Immature natural killer cell (primary cell): Measurements from ENCODE around the gene UBA3. TPM values are rescaled to one million over a fixed set of nuclear protein-coding genes. Genes with fewer than 3 reads are reported as not detected.

Experiments
- DNase-seq, 3 donors: peaks; one replicate each; pipeline ENCODE4 v3.0.0; 2022; ENCODE audit warnings: mixed read lengths in 1 of 3
- H3K27ac Mint-ChIP-seq, 6 donors: one replicate each; pipeline ENCODE4 v1.8.0; 2020; ENCODE audit warnings: mixed read lengths in 6 of 6, mild to moderate bottlenecking in 5 of 6, inconsistent platforms in 4 of 6, moderate library complexity in 3 of 6
- H3K27me3 Mint-ChIP-seq, 3 donors: one replicate each; pipeline ENCODE4 v1.8.0; 2020 to 2021; ENCODE audit warnings: low read depth in 3 of 3, mild to moderate bottlenecking in 3 of 3, mixed read lengths in 3 of 3, moderate library complexity in 3 of 3, inconsistent platforms in 1 of 3
- H3K36me3 Mint-ChIP-seq, 3 donors: one replicate each; pipeline ENCODE4 v1.8.0; 2020; ENCODE audit warnings: mixed read lengths in 3 of 3, inconsistent platforms in 2 of 3, mild to moderate bottlenecking in 2 of 3
- H3K4me1 Mint-ChIP-seq, 2 donors: one replicate each; pipeline ENCODE4 v1.8.0; 2020; ENCODE audit warnings: inconsistent platforms in 2 of 2, mild to moderate bottlenecking in 2 of 2, mixed read lengths in 2 of 2, moderate library complexity in 1 of 2
- H3K4me3 Mint-ChIP-seq, 5 donors: one replicate each; pipeline ENCODE4 v1.8.0; 2020; ENCODE audit warnings: mild to moderate bottlenecking in 5 of 5, mixed read lengths in 5 of 5, inconsistent platforms in 3 of 5, moderate library complexity in 3 of 5
- H3K9me3 Mint-ChIP-seq, 6 donors: one replicate each; pipeline ENCODE4 v1.8.0; 2020; ENCODE audit warnings: mild to moderate bottlenecking in 6 of 6, mixed read lengths in 6 of 6, inconsistent platforms in 4 of 6, moderate library complexity in 3 of 6
- polyA plus RNA-seq, 3 donors: library from polyadenylated mRNA; unstranded; fragments of 300-500 nt; fragmentation: Illumina TruSeq; gene quantifications; one replicate each; pipeline ENCODE4 v1.2.3, GENCODE V29; 2021

The UBA3 gene
- polyA plus RNA-seq, 3 donors from 2014 or later, result 45.3 to 110 (median 47.1) TPM

DNA sequence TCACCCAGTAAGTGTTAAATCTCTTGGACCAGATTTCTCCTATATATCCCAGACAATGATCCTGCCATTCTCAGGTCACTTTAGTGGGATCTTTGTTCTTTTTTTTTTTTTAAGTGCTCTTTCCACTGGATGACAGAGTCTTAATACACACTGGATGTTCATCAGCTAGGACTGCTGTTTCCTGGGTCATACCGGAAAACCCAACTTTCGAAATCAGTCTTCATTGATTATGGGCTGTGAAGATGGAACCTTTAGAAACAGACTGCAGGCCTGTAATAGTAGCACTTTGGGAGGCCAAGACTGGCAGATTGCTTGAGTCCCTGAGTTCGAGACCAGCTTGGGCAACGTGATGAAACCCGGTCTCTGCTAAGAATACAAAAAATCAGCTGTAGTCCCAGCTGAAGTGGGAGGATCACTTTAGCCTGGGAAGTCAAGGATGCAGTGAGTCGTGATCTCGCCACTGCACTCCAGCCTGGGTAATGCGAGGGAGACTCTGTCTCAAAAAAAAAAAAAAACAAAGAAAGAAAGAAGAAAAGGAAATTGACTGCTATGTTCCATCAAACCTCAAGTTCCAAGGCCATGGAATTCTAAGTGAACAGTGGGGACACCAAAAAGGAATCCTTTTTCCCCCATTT is 69.0 kb downstream of the UBA3 start:
- DNase-seq, result no peak
- peaks cover 11 to 25% of the 10 kb centered on the region in 2 donors for H3K4me1 Mint-ChIP-seq
- H3K27ac Mint-ChIP-seq, result peak overlapping the region in 1 of 6 donors; percentile 49

DNA sequence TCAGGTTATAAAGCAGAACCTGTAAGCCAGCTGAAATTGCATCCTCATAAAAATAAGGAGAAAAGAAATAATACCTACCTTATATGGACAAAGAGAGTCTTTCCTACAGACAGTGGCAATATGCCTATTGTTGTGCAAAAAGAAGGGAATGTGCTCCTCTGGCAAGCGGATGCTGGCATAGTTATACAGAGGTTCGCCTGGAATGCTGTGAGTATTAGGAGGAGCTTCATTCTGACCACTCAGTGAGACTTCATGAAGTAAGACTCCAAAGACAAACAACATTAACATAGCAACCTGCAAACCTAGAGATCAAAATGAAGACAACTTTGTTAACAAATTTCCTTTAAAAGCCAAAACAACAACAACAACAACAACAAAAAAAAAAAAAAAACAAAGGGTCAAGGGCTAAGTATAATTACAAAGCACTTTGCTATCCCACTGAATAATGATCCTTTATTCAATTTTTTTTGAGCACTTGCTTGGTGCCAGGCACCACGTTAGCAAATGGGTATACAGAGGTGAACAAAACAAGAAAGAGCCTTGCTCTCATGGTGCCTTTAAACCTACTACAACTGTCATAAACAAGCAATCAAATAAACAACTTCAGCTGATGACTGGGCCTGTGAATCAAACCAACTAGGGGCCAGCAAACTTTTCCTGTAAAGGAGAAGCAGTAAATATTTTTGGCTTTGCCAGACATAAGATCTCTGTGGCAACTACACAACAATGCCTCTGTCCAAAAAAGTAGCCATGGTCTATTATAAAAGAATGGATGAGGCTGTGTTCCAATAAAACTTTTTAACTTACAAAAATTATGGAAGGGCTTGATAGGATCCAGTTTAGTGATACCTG is 70.4 kb downstream of the UBA3 start:
- H3K27me3 Mint-ChIP-seq, result peaks cover 0 to 2% (median 2%) of the 10 kb centered on the region in 3 donors
- no peak overlapping the region for H3K4me3 Mint-ChIP-seq

More for the DNA sequence above, 69.0 kb downstream of the UBA3 start:
- Mint-ChIP-seq H3K36me3 (peaks cover 0 to 3% (median 0%) of the 10 kb centered on the region in 3 donors), H3K9me3 (no peaks in the 10 kb centered on the region), H3K4me3 (peak overlapping the region in 4 of 5 donors; percentile 18 to 47 (median 31)), H3K27me3 (peaks cover 0 to 2% (median 2%) of the 10 kb centered on the region in 3 donors)

DNA sequence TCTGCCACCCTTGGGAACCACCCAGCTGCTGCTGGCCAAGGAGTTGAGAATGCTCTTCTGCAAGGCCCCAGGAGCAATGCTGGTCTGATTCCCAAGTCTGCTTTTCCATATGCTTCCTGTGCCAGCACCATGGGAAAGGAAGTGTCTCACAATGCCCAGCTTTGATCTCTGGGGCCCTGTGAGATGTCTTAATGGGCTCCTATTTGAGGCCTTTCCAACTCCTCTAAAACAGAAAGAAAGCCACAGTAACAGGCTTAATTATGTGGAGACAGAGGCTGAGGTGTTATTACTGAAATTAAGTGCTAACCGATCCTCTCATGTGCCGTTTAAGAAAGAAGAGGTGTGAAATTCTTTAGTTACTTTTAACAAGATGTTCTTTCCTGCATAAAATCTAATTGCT is 71.2 kb downstream of the UBA3 start:
- Mint-ChIP-seq H3K4me1 (peaks cover 6 to 14% of the 10 kb centered on the region in 2 donors), H3K36me3 (peaks cover 4 to 17% (median 6%) of the 10 kb centered on the region in 3 donors), H3K27ac (peak overlapping the region in 2 of 6 donors; percentile 31), H3K9me3 (no peaks in the 10 kb centered on the region), H3K4me3 (no peak overlapping the region), H3K27me3 (peaks cover 0 to 2% (median 2%) of the 10 kb centered on the region in 3 donors)
- DNase-seq, result no peak

More for the DNA sequence above, 70.4 kb downstream of the UBA3 start:
- peaks cover 3 to 14% (median 4%) of the 10 kb centered on the region in 3 donors for H3K36me3 Mint-ChIP-seq
- no peaks in the 10 kb centered on the region for H3K9me3 Mint-ChIP-seq
- no peak for DNase-seq
- H3K27ac Mint-ChIP-seq, result peak overlapping the region in 1 of 6 donors; percentile 75
- H3K4me1 Mint-ChIP-seq, result peaks cover 9 to 19% of the 10 kb centered on the region in 2 donors

DNA sequence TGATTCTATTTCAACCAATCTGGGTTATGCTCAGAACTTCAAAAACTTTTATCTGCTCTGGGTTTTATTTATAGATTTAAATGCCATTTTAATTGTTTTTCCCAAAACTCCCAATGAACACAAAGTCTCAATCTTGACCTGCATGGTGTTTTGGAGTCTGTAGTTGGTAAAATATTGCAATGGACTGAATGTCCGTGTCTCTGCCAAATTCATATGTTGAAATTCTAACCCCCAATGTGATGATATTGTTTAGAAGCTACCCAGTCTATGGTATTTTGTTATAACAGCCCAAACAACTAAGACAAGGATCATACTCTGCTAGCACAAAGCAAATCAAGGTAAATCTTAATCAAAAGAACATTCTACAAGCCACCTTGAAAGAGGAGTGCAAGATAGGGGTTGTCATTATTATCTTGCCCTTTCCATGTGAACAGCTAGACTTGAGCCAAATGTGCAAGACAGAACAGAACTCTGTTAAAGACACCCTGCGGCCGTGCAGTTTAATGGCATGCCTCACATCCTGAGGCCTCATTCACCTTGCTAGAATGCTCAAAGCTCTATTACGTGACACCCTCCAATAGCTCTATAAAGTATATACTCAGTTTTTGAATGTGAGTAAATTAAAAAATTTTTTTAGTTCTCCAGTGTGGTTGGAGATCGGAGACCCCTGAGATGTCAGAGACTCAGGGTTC is 74.2 kb downstream of the UBA3 start:
- H3K36me3 Mint-ChIP-seq, result peaks cover 11 to 32% (median 22%) of the 10 kb centered on the region in 3 donors
- no peak for DNase-seq
- H3K4me1 Mint-ChIP-seq, result no peaks in the 10 kb centered on the region
- H3K4me3 Mint-ChIP-seq, result no peak overlapping the region
- H3K9me3 Mint-ChIP-seq, result no peaks in the 10 kb centered on the region
- H3K27me3 Mint-ChIP-seq, result no peaks in the 10 kb centered on the region
- no peak overlapping the region for H3K27ac Mint-ChIP-seq

DNA sequence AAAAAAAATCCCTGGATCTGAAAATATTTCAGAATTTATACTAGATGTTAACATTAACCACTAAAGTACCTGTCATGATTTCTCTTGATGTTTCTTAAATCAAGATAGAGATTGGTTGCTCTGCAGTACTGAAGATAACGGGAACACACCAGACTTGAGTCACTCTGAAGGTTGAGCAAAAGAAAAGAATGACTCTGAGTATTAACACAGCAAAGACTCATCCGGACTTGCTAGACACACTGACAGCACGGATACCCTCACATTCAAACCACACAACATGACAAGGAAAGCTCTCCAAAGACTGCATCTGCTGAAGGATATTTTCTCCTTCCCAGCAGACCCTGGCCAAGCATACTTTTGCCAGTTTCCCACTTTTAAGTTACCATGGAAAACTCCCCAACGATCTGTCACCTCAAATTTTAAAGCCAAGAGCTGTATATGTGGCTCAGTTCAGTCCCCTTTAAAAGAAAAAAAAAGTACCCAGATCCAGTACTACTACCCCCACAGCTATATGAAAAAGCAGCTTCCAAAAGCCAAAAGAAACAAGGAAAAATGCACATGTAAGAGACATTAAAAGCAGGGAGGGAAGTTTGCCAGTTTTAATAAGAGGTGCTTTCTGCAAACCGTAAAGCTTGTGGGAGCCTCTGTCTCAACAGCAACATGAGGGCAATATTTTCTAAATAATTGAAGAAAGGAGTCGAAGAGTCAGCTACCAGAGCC is 74.9 kb downstream of the UBA3 start:
- Mint-ChIP-seq H3K9me3 (no peaks in the 10 kb centered on the region), H3K36me3 (peaks cover 11 to 32% (median 22%) of the 10 kb centered on the region in 3 donors), H3K4me1 (no peaks in the 10 kb centered on the region), H3K27ac (no peak overlapping the region), H3K27me3 (no peaks in the 10 kb centered on the region), H3K4me3 (no peak overlapping the region)
- no peak for DNase-seq

Other genes with a start within 250 kb of the UBA3 start
- not detected for gene TAFA4, start 147.8 kb downstream of the UBA3 start, polyA plus RNA-seq
- 1 to 10 TPM; 3.2 to 4.4 (median 3.9) TPM for gene EOGT, start 66.7 kb downstream of the UBA3 start, polyA plus RNA-seq
- gene TMF1, start 28.0 kb downstream of the UBA3 start, polyA plus RNA-seq, result 10 to 100 TPM; 18.5 to 41.0 (median 22.4) TPM
- 100 to 1,000 TPM; 423 to 653 (median 503) TPM for gene ARL6IP5, start 4.6 kb upstream of the UBA3 start, polyA plus RNA-seq
- under 1 TPM in 2 of 3 donors, not detected in 1; 0.08 to 0.13 TPM for gene LMOD3, start 42.2 kb upstream of the UBA3 start, polyA plus RNA-seq